IgD-negative memory B cell (primary cell): ENCODE results near the gene DCAF7. TPM values are rescaled to one million over a fixed set of nuclear protein-coding genes. Genes with fewer than 3 reads are reported as not detected.

Source experiments
- H3K27ac Mint-ChIP-seq, 3 donors: one replicate each; pipeline ENCODE4 v1.8.0; 2020 to 2022; ENCODE audit warnings: mild to moderate bottlenecking in 3 of 3, mixed read lengths in 3 of 3, moderate library complexity in 1 of 3
- H3K27me3 Mint-ChIP-seq: one replicate; pipeline ENCODE4 v1.8.0; 2021; ENCODE audit warnings: mixed read lengths
- H3K36me3 Mint-ChIP-seq: one replicate; pipeline ENCODE4 v1.8.0; 2020; ENCODE audit warnings: mild to moderate bottlenecking, mixed read lengths
- H3K4me1 Mint-ChIP-seq, 3 donors: one replicate each; pipeline ENCODE4 v1.8.0; 2020 to 2022; ENCODE audit warnings: mixed read lengths in 3 of 3, mild to moderate bottlenecking in 1 of 3
- H3K4me3 Mint-ChIP-seq, 4 donors: one replicate each; pipeline ENCODE4 v1.8.0; 2020 to 2022; ENCODE audit warnings: mild to moderate bottlenecking in 4 of 4, mixed read lengths in 4 of 4, moderate library complexity in 3 of 4
- H3K9me3 Mint-ChIP-seq, 3 donors: one replicate each; pipeline ENCODE4 v1.8.0; 2020 to 2021; ENCODE audit warnings: mixed read lengths in 3 of 3, mild to moderate bottlenecking in 1 of 3
- polyA plus RNA-seq: library from polyadenylated mRNA; unstranded; fragments of 300-500 nt; fragmentation: Illumina TruSeq; gene quantifications from one replicate; pipeline ENCODE4 v1.2.3, GENCODE V29; 2021

DCAF7 gene
- polyA plus RNA-seq, 1 donor from 2014 or later: 72.0 TPM

- Mint-ChIP-seq H3K27ac (no peak overlapping the region), H3K27me3 (no peaks in the 10 kb centered on the region), H3K9me3 (no peaks in the 10 kb centered on the region), H3K36me3 (peaks cover 6% of the 10 kb centered on the region), H3K4me1 (peaks cover 0 to 8% (median 6%) of the 10 kb centered on the region in 3 donors), H3K4me3 (no peak overlapping the region)
Measured at GRCh38 chr17:63610854-63611253, 60.6 kb downstream of the DCAF7 start.

- H3K9me3 Mint-ChIP-seq: no peaks in the 10 kb centered on the region
- H3K4me1 Mint-ChIP-seq: peaks cover 0 to 8% (median 6%) of the 10 kb centered on the region in 3 donors
- peaks cover 6% of the 10 kb centered on the region for H3K36me3 Mint-ChIP-seq
- H3K27ac Mint-ChIP-seq: no peak overlapping the region
- no peaks in the 10 kb centered on the region for H3K27me3 Mint-ChIP-seq
- no peak overlapping the region for H3K4me3 Mint-ChIP-seq
Measured at GRCh38 chr17:63611354-63611753, 61.1 kb downstream of the DCAF7 start.

GRCh38 chr17:63613663-63614062, 63.4 kb downstream of the DCAF7 start:
- peaks cover 0 to 8% (median 6%) of the 10 kb centered on the region in 3 donors for H3K4me1 Mint-ChIP-seq
- no peaks in the 10 kb centered on the region for H3K27me3 Mint-ChIP-seq
- no peaks in the 10 kb centered on the region for H3K9me3 Mint-ChIP-seq
- H3K4me3 Mint-ChIP-seq: no peak overlapping the region
- peaks cover 6% of the 10 kb centered on the region for H3K36me3 Mint-ChIP-seq
- H3K27ac Mint-ChIP-seq: no peak overlapping the region

GRCh38 chr17:63621229-63621683, 71.0 kb downstream of the DCAF7 start:
- no peaks in the 10 kb centered on the region for H3K36me3 Mint-ChIP-seq
- peak overlapping the region; percentile 93 to 98 (median 96) for H3K4me3 Mint-ChIP-seq
- H3K9me3 Mint-ChIP-seq: no peaks in the 10 kb centered on the region
- H3K27ac Mint-ChIP-seq: peak overlapping the region; percentile 52 to 96 (median 86)
- H3K4me1 Mint-ChIP-seq: peaks cover 16 to 33% (median 23%) of the 10 kb centered on the region in 3 donors
- H3K27me3 Mint-ChIP-seq: no peaks in the 10 kb centered on the region

- Mint-ChIP-seq H3K4me1 (peaks cover 16 to 40% (median 30%) of the 10 kb centered on the region in 3 donors), H3K27me3 (no peaks in the 10 kb centered on the region), H3K4me3 (peak within 1 kb of the TSS; percentile 97 to 98 (median 98)), H3K36me3 (no peaks in the 10 kb centered on the region), H3K27ac (peak within 1 kb of the TSS; percentile 92 to 96 (median 93)), H3K9me3 (no peaks in the 10 kb centered on the region)
Measured at GRCh38 chr17:63621684-63622573, 71.7 kb downstream of the DCAF7 start, which contains the start of gene MAP3K3. TSS of gene MAP3K3 (plus strand) at chr17:63622417. CDS start at chr17:63622760, 343 bp downstream.

GRCh38 chr17:63622574-63623390, 72.5 kb downstream of the DCAF7 start:
- Mint-ChIP-seq H3K9me3 (no peaks in the 10 kb centered on the region), H3K36me3 (no peaks in the 10 kb centered on the region), H3K27ac (peak overlapping the region; percentile 92 to 96 (median 93)), H3K4me3 (peak overlapping the region; percentile 94 to 98 (median 96)), H3K4me1 (peaks cover 20 to 42% (median 32%) of the 10 kb centered on the region in 3 donors), H3K27me3 (no peaks in the 10 kb centered on the region)

GRCh38 chr17:63623786-63624530, 73.7 kb downstream of the DCAF7 start:
- H3K36me3 Mint-ChIP-seq: no peaks in the 10 kb centered on the region
- no peaks in the 10 kb centered on the region for H3K27me3 Mint-ChIP-seq
- H3K4me1 Mint-ChIP-seq: peaks cover 20 to 42% (median 32%) of the 10 kb centered on the region in 3 donors
- H3K27ac Mint-ChIP-seq: peak overlapping the region in 2 of 3 donors; percentile 76 to 92
- peak overlapping the region; percentile 94 to 98 (median 96) for H3K4me3 Mint-ChIP-seq
- H3K9me3 Mint-ChIP-seq: no peaks in the 10 kb centered on the region

- Mint-ChIP-seq H3K9me3 (no peaks in the 10 kb centered on the region), H3K27me3 (no peaks in the 10 kb centered on the region), H3K36me3 (no peaks in the 10 kb centered on the region), H3K27ac (no peak overlapping the region), H3K4me1 (peaks cover 20 to 42% (median 32%) of the 10 kb centered on the region in 3 donors), H3K4me3 (peak overlapping the region in 2 of 4 donors; percentile 88 to 98)
Measured at GRCh38 chr17:63624531-63624880, 74.2 kb downstream of the DCAF7 start.

GRCh38 chr17:63626551-63627180, 76.4 kb downstream of the DCAF7 start:
- Mint-ChIP-seq H3K27ac (no peak overlapping the region), H3K4me3 (peak overlapping the region in 1 of 4 donors; percentile 6), H3K36me3 (no peaks in the 10 kb centered on the region), H3K9me3 (no peaks in the 10 kb centered on the region), H3K27me3 (no peaks in the 10 kb centered on the region), H3K4me1 (peaks cover 19 to 44% (median 32%) of the 10 kb centered on the region in 3 donors)

- H3K4me1 Mint-ChIP-seq: peaks cover 9 to 32% (median 16%) of the 10 kb centered on the region in 3 donors
- H3K9me3 Mint-ChIP-seq: no peaks in the 10 kb centered on the region
- no peak overlapping the region for H3K27ac Mint-ChIP-seq
- H3K36me3 Mint-ChIP-seq: no peaks in the 10 kb centered on the region
- H3K4me3 Mint-ChIP-seq: no peak overlapping the region
- H3K27me3 Mint-ChIP-seq: no peaks in the 10 kb centered on the region
Measured at GRCh38 chr17:63629627-63630026, 79.3 kb downstream of the DCAF7 start.

- peaks cover 6 to 18% (median 11%) of the 10 kb centered on the region in 3 donors for H3K4me1 Mint-ChIP-seq
- no peak overlapping the region for H3K27ac Mint-ChIP-seq
- H3K27me3 Mint-ChIP-seq: no peaks in the 10 kb centered on the region
- no peaks in the 10 kb centered on the region for H3K36me3 Mint-ChIP-seq
- H3K4me3 Mint-ChIP-seq: no peak overlapping the region
- H3K9me3 Mint-ChIP-seq: no peaks in the 10 kb centered on the region
Measured at GRCh38 chr17:63631062-63631461, 80.8 kb downstream of the DCAF7 start.

- H3K27ac Mint-ChIP-seq: no peak overlapping the region
- H3K4me1 Mint-ChIP-seq: peaks cover 6 to 12% (median 6%) of the 10 kb centered on the region in 3 donors
- no peaks in the 10 kb centered on the region for H3K36me3 Mint-ChIP-seq
Measured at GRCh38 chr17:63631626-63632025, 81.3 kb downstream of the DCAF7 start.

GRCh38 chr17:63633742-63634141, 83.5 kb downstream of the DCAF7 start:
- Mint-ChIP-seq H3K4me1 (peaks cover 0 to 7% (median 2%) of the 10 kb centered on the region in 3 donors), H3K36me3 (no peaks in the 10 kb centered on the region), H3K4me3 (no peak overlapping the region), H3K9me3 (no peaks in the 10 kb centered on the region), H3K27me3 (no peaks in the 10 kb centered on the region), H3K27ac (no peak overlapping the region)

More at GRCh38 chr17:63631626-63632025, 81.3 kb downstream of the DCAF7 start:
- H3K9me3 Mint-ChIP-seq: no peaks in the 10 kb centered on the region
- H3K27me3 Mint-ChIP-seq: no peaks in the 10 kb centered on the region
- H3K4me3 Mint-ChIP-seq: no peak overlapping the region

- Mint-ChIP-seq H3K36me3 (no peaks in the 10 kb centered on the region), H3K27ac (peak overlapping the region in 1 of 3 donors; percentile 3), H3K4me1 (peaks cover 0 to 7% (median 4%) of the 10 kb centered on the region in 3 donors)
Measured at GRCh38 chr17:63634163-63634562, 83.9 kb downstream of the DCAF7 start.

More at GRCh38 chr17:63634163-63634562, 83.9 kb downstream of the DCAF7 start:
- Mint-ChIP-seq H3K27me3 (no peaks in the 10 kb centered on the region), H3K9me3 (no peaks in the 10 kb centered on the region), H3K4me3 (no peak overlapping the region)
